ENCODE measurements around the gene MAP2K3.

Gene MAP2K3

GRCh38 chr17:21284319-21285163 lies at the start of gene MAP2K3:
Gene MAP2K3 (plus strand): TSS chr17:21284711. CDS start chr17:21284921, 210 bp downstream.
- TF ChIP-seq CTCF (IDR thresholded peaks at IDR 0.05; ENCODE audit: low read depth, low read length), result no peak
- H3K4me3 ChIP-seq (replicated peaks in 1 of 2; ENCODE audit: low read depth in 2 of 2, low read length in 2 of 2), result peak within 1 kb of the TSS; percentile 84 to 87
- DNase-seq (ENCODE audit: low read depth in 2 of 2), result peak; percentile 99

- no peak for DNase-seq (ENCODE audit: low read depth in 2 of 2)
- TF ChIP-seq CTCF (IDR thresholded peaks at IDR 0.05; ENCODE audit: low read depth, low read length), result no peak
- no peak overlapping the region for H3K4me3 ChIP-seq (replicated peaks in 1 of 2; ENCODE audit: low read depth in 2 of 2, low read length in 2 of 2)
Measured at GRCh38 chr17:21235921-21236320, 48.6 kb upstream of the MAP2K3 start.

GRCh38 chr17:21239680-21240368 lies 44.7 kb upstream of the MAP2K3 start:
- peak; percentile 39 to 58 for DNase-seq (ENCODE audit: low read depth in 2 of 2)
- no peak overlapping the region for H3K4me3 ChIP-seq (replicated peaks in 1 of 2; ENCODE audit: low read depth in 2 of 2, low read length in 2 of 2)
- peak; percentile 51 for TF ChIP-seq CTCF (IDR thresholded peaks at IDR 0.05; ENCODE audit: low read depth, low read length)

- no peak for TF ChIP-seq CTCF (IDR thresholded peaks at IDR 0.05; ENCODE audit: low read depth, low read length)
- DNase-seq (ENCODE audit: low read depth in 2 of 2), result no peak
- H3K4me3 ChIP-seq (replicated peaks in 1 of 2; ENCODE audit: low read depth in 2 of 2, low read length in 2 of 2), result no peak overlapping the region
Measured at GRCh38 chr17:21240369-21241055, 44.0 kb upstream of the MAP2K3 start.

GRCh38 chr17:21241564-21241963 lies 42.9 kb upstream of the MAP2K3 start:
- TF ChIP-seq CTCF (IDR thresholded peaks at IDR 0.05; ENCODE audit: low read depth, low read length), result no peak
- H3K4me3 ChIP-seq (replicated peaks in 1 of 2; ENCODE audit: low read depth in 2 of 2, low read length in 2 of 2), result no peak overlapping the region
- no peak for DNase-seq (ENCODE audit: low read depth in 2 of 2)

- H3K4me3 ChIP-seq (replicated peaks in 1 of 2; ENCODE audit: low read depth in 2 of 2, low read length in 2 of 2), result no peak overlapping the region
- TF ChIP-seq CTCF (IDR thresholded peaks at IDR 0.05; ENCODE audit: low read depth, low read length), result no peak
- DNase-seq (ENCODE audit: low read depth in 2 of 2), result peak in 1 of 2 donors; percentile 13
Measured at GRCh38 chr17:21242026-21242697, 42.3 kb upstream of the MAP2K3 start.
